ENCODE results near the gene CIRBP. TPM values are rescaled to one million over a fixed set of nuclear protein-coding genes. Genes with fewer than 3 reads are reported as not detected.
"Not testable (repeated sequence)": the region's sequence is repeated elsewhere in the genome, so short reads cannot be mapped to it uniquely, and the experiment has no call there.

Gene CIRBP
- polyA plus RNA-seq, 12 donors = 391 to 559 (median 467) TPM

GRCh38 chr19:1304197-1304924 lies 35.2 kb downstream of the CIRBP start:
- no peak for DNase-seq

- not testable (repeated sequence) for DNase-seq
Observed at GRCh38 chr19:1305354-1305753, 36.2 kb downstream of the CIRBP start.

GRCh38 chr19:1307320-1307719 lies 38.2 kb downstream of the CIRBP start:
- no peak for DNase-seq

GRCh38 chr19:1307755-1308303 lies 38.7 kb downstream of the CIRBP start:
- no peak for DNase-seq

GRCh38 chr19:1308718-1309117 lies 39.6 kb downstream of the CIRBP start:
- no peak for DNase-seq

- no peak for DNase-seq
Observed at GRCh38 chr19:1309977-1310852, 41.1 kb downstream of the CIRBP start.

- DNase-seq = no peak
Observed at GRCh38 chr19:1310853-1311180, 41.7 kb downstream of the CIRBP start.

- DNase-seq = no peak
Observed at GRCh38 chr19:1311543-1312091, 42.5 kb downstream of the CIRBP start.

- no peak for DNase-seq
Observed at GRCh38 chr19:1312767-1313694, 43.9 kb downstream of the CIRBP start.

- DNase-seq = no peak
Observed at GRCh38 chr19:1313695-1314613, 44.8 kb downstream of the CIRBP start.

- DNase-seq = peak; percentile 37
Observed at GRCh38 chr19:1315470-1316166, 46.5 kb downstream of the CIRBP start.

GRCh38 chr19:1316466-1316865 lies 47.3 kb downstream of the CIRBP start:
- no peak for DNase-seq

- DNase-seq = no peak
Observed at GRCh38 chr19:1317274-1318003, 48.3 kb downstream of the CIRBP start.

- no peak for DNase-seq
Observed at GRCh38 chr19:1318678-1319471, 49.7 kb downstream of the CIRBP start.

GRCh38 chr19:1320282-1320650 lies 51.1 kb downstream of the CIRBP start:
- DNase-seq = not testable (repeated sequence)

GRCh38 chr19:1321539-1321938 lies 52.4 kb downstream of the CIRBP start:
- no peak for DNase-seq

- DNase-seq = no peak
Observed at GRCh38 chr19:1322198-1322981, 53.3 kb downstream of the CIRBP start.

All from muscle of arm (tissue), 12 donors.